ENCODE measurements around the gene UBXN7. TPM values are rescaled to one million over a fixed set of nuclear protein-coding genes. Genes with fewer than 3 reads are reported as not detected.

UBXN7 gene
- total RNA-seq, 1 experiment from 2014 or later = 99.6 TPM

DNA sequence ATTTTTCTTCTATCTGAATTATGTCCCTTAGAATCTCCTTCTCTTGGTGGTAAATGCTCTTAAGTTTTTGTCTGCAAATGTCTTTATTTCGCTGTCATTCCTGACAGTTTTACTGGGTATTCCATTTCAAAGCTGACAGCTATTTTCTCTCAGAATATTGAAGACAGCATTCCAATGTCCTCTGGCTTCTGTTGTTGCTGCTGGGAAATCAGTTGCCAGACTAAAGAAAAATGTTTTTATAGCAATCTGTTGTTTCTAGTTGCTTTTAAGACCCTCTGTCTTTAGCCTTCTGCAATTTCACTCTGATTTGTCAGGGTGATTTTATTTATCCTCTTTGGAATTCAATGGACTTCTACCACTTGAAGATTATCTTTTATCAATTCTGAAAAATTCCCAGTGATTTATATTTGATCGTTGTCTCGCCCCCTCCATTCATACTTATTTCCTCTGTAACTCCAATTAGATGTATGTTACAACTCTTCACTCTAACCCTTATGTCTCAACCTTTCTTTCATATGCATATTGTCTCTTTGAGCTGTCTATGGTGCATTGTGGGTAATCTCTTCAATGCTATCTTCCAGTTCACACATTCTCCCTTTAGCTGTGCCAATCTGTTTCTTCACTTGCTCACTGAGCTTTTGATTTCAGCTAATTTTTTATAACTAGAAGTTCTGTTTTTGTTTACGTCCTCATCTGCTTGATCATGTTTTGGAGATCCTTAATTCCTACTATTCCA lies 23.5 kb downstream of the UBXN7 start:
- ATAC-seq (no peak), DNase-seq (ENCODE audit: low spot score) (no peak)
- Mint-ChIP-seq H3K4me3 (no peak overlapping the region), H3K4me1 (peaks cover 8% of the 10 kb centered on the region), H3K9me3 (peaks cover 25% of the 10 kb centered on the region), H3K27me3 (ENCODE audit: low read depth) (no peaks in the 10 kb centered on the region), H3K36me3 (peaks cover 44% of the 10 kb centered on the region), H3K27ac (no peak overlapping the region; the same call in 1 of the 2 replicates)
- CTCF ChIA-PET = no interaction called here
- POLR2A ChIA-PET = no interaction called here
- no peak for TF ChIP-seq ZNF671 (CRISPR knock-in tag; IDR thresholded peaks at IDR 0.05)
- peak; percentile 55; the same call in 1 of the 2 replicates for TF ChIP-seq ZNF317 (CRISPR knock-in tag; IDR thresholded peaks at IDR 0.05; ENCODE audit: borderline replicate concordance, low read depth)
- no peak for TF ChIP-seq ETV6 (CRISPR knock-in tag; IDR thresholded peaks at IDR 0.05)

DNA sequence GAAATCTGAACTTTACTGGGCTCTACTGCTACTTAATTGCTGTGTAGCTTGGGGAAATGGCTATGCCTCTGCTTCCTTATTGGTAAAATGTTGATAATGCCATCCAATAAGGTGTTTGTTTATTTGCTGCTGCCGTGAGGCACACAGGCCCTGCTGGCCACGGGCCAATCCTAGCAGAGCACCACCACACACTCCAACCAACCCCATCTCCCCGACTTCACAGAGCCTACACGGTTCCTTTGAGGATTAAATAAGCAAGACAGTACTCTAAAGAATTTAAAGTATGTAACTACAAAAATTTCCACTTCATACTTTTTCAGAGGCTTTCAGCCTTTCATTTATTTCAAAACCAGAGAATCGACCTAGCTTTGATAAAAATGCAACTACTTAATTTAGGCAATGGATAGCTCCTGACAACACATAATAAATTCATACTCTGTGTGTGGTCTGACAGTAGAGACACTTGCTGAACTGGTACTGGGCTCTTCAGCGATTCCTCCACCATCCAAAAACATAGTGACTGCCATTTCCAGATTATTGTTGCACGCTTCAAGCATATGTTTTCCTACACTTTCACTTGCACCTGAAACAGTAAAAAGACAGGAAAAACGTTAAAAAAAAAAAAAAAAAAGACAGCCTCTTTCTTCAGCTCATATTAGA lies 25.3 kb downstream of the UBXN7 start:
- Mint-ChIP-seq H3K9me3 (peaks cover 25% of the 10 kb centered on the region), H3K4me1 (no peaks in the 10 kb centered on the region), H3K27me3 (ENCODE audit: low read depth) (no peaks in the 10 kb centered on the region), H3K4me3 (no peak overlapping the region), H3K27ac (peak overlapping the region; percentile 68; the same call in 1 of the 2 replicates), H3K36me3 (peaks cover 47% of the 10 kb centered on the region)
- TF ChIP-seq, protein P1, sequence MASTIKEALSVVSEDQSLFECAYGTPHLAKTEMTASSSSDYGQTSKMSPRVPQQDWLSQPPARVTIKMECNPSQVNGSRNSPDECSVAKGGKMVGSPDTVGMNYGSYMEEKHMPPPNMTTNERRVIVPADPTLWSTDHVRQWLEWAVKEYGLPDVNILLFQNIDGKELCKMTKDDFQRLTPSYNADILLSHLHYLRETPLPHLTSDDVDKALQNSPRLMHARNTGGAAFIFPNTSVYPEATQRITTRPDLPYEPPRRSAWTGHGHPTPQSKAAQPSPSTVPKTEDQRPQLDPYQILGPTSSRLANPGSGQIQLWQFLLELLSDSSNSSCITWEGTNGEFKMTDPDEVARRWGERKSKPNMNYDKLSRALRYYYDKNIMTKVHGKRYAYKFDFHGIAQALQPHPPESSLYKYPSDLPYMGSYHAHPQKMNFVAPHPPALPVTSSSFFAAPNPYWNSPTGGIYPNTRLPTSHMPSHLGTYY (CRISPR knock-in tag; IDR thresholded peaks at IDR 0.05) = no peak
- TF ChIP-seq, protein P2, sequence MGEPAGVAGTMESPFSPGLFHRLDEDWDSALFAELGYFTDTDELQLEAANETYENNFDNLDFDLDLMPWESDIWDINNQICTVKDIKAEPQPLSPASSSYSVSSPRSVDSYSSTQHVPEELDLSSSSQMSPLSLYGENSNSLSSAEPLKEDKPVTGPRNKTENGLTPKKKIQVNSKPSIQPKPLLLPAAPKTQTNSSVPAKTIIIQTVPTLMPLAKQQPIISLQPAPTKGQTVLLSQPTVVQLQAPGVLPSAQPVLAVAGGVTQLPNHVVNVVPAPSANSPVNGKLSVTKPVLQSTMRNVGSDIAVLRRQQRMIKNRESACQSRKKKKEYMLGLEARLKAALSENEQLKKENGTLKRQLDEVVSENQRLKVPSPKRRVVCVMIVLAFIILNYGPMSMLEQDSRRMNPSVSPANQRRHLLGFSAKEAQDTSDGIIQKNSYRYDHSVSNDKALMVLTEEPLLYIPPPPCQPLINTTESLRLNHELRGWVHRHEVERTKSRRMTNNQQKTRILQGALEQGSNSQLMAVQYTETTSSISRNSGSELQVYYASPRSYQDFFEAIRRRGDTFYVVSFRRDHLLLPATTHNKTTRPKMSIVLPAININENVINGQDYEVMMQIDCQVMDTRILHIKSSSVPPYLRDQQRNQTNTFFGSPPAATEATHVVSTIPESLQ (CRISPR knock-in tag; IDR thresholded peaks at IDR 0.05) = no peak
- TF ChIP-seq, protein P3, sequence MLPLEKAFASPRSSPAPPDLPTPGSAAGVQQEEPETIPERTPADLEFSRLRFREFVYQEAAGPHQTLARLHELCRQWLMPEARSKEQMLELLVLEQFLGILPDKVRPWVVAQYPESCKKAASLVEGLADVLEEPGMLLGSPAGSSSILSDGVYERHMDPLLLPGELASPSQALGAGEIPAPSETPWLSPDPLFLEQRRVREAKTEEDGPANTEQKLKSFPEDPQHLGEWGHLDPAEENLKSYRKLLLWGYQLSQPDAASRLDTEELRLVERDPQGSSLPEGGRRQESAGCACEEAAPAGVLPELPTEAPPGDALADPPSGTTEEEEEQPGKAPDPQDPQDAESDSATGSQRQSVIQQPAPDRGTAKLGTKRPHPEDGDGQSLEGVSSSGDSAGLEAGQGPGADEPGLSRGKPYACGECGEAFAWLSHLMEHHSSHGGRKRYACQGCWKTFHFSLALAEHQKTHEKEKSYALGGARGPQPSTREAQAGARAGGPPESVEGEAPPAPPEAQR (CRISPR knock-in tag; IDR thresholded peaks at IDR 0.05) = no peak
- no peak for TF ChIP-seq IRF2 (CRISPR knock-in tag; IDR thresholded peaks at IDR 0.05; ENCODE audit: borderline replicate concordance, low read depth)
- TF ChIP-seq ELF4 (CRISPR knock-in tag; IDR thresholded peaks at IDR 0.05; ENCODE audit: low read depth) = no peak
- no peak for TF ChIP-seq EMX1 (CRISPR knock-in tag; IDR thresholded peaks at IDR 0.05)
- TF ChIP-seq SMAD4 (CRISPR knock-in tag; IDR thresholded peaks at IDR 0.05) = no peak
- TF ChIP-seq, protein P4, sequence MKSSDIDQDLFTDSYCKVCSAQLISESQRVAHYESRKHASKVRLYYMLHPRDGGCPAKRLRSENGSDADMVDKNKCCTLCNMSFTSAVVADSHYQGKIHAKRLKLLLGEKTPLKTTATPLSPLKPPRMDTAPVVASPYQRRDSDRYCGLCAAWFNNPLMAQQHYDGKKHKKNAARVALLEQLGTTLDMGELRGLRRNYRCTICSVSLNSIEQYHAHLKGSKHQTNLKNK (CRISPR knock-in tag; IDR thresholded peaks at IDR 0.05) = no peak
- peak; percentile 61 for ATAC-seq
- ChIA-PET CTCF (interaction anchor here (0.6 kb wide), 1 partner anchor 37 kb away, joined by 3 read pairs; no protein-coding TSS in a partner anchor), POLR2A (no interaction called here)
- no peak for DNase-seq (ENCODE audit: low spot score)

DNA sequence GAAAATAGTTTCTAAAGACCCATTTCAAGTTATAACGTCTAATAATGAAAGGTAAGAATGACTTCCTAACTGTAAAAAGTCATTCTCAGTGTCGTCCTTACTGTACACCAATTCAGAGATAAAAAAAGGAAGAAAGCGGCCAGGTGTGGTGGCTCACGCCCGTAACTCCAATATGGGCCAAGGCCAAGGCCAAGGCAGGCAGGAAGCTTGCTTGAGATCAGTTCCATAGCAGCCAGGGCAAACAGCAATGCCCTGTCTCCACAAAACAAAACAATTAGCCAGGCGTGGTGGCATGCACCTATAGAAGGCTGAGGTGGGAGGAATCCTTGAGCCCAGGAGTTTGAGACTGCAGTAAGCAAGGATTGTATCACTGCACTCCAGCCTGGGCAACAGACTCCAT lies 31.9 kb downstream of the UBXN7 start:
- ChIA-PET CTCF (no interaction called here), POLR2A (no interaction called here)

More for the DNA sequence above, 31.9 kb downstream of the UBXN7 start:
- TF ChIP-seq, protein P5, sequence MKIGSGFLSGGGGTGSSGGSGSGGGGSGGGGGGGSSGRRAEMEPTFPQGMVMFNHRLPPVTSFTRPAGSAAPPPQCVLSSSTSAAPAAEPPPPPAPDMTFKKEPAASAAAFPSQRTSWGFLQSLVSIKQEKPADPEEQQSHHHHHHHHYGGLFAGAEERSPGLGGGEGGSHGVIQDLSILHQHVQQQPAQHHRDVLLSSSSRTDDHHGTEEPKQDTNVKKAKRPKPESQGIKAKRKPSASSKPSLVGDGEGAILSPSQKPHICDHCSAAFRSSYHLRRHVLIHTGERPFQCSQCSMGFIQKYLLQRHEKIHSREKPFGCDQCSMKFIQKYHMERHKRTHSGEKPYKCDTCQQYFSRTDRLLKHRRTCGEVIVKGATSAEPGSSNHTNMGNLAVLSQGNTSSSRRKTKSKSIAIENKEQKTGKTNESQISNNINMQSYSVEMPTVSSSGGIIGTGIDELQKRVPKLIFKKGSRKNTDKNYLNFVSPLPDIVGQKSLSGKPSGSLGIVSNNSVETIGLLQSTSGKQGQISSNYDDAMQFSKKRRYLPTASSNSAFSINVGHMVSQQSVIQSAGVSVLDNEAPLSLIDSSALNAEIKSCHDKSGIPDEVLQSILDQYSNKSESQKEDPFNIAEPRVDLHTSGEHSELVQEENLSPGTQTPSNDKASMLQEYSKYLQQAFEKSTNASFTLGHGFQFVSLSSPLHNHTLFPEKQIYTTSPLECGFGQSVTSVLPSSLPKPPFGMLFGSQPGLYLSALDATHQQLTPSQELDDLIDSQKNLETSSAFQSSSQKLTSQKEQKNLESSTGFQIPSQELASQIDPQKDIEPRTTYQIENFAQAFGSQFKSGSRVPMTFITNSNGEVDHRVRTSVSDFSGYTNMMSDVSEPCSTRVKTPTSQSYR (CRISPR knock-in tag; IDR thresholded peaks at IDR 0.05) = no peak
- TF ChIP-seq ATF1 (CRISPR knock-in tag; IDR thresholded peaks at IDR 0.05) = no peak
- no peak for TF ChIP-seq GABPB1 (CRISPR knock-in tag; IDR thresholded peaks at IDR 0.05)
- TF ChIP-seq, protein P6, sequence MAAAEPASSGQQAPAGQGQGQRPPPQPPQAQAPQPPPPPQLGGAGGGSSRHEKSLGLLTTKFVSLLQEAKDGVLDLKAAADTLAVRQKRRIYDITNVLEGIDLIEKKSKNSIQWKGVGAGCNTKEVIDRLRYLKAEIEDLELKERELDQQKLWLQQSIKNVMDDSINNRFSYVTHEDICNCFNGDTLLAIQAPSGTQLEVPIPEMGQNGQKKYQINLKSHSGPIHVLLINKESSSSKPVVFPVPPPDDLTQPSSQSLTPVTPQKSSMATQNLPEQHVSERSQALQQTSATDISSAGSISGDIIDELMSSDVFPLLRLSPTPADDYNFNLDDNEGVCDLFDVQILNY (CRISPR knock-in tag; IDR thresholded peaks at IDR 0.05) = no peak
- TF ChIP-seq, protein P7, sequence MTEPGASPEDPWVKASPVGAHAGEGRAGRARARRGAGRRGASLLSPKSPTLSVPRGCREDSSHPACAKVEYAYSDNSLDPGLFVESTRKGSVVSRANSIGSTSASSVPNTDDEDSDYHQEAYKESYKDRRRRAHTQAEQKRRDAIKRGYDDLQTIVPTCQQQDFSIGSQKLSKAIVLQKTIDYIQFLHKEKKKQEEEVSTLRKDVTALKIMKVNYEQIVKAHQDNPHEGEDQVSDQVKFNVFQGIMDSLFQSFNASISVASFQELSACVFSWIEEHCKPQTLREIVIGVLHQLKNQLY (CRISPR knock-in tag; IDR thresholded peaks at IDR 0.05) = no peak
- TF ChIP-seq, protein P1 (CRISPR knock-in tag; IDR thresholded peaks at IDR 0.05) = no peak
- peaks cover 4% of the 10 kb centered on the region; the same call in 1 of the 2 replicates for H3K9me3 Mint-ChIP-seq
- ATAC-seq = no peak
- H3K4me3 Mint-ChIP-seq = no peak overlapping the region
- H3K27ac Mint-ChIP-seq = 0 out of 2 replicates have a peak overlapping the region, but pooled peaks have one; percentile 46
- H3K36me3 Mint-ChIP-seq = peaks cover 50% of the 10 kb centered on the region
- no peaks in the 10 kb centered on the region for H3K27me3 Mint-ChIP-seq (ENCODE audit: low read depth)
- DNase-seq (ENCODE audit: low spot score) = no peak
- H3K4me1 Mint-ChIP-seq = no peaks in the 10 kb centered on the region
